SIG-M5 treated with dmso at 0.1 percent for 504 hours (cell line): Measurements from ENCODE around the gene BOK.
"Not testable (repeated sequence)": the region's sequence is repeated elsewhere in the genome, so short reads cannot be mapped to it uniquely, and the experiment has no call there.

Experiments used
- DNase-seq: peaks from one replicate; lab custom pipeline; 2025; ENCODE audit not compliant: unreplicated experiment; lab: John Stamatoyannopoulos, UW

Gene BOK

GRCh38 chr2:241571821-241572620, 13.5 kb downstream of the BOK start:
- DNase-seq: no peak

- DNase-seq: not testable (repeated sequence)
Observed at GRCh38 chr2:241572915-241573651, 14.5 kb downstream of the BOK start.

- no peak for DNase-seq
Observed at GRCh38 chr2:241573741-241574140, 15.2 kb downstream of the BOK start.

GRCh38 chr2:241574911-241575623, 16.5 kb downstream of the BOK start:
- no peak for DNase-seq

GRCh38 chr2:241575624-241576292, 17.2 kb downstream of the BOK start:
- DNase-seq: no peak

- no peak for DNase-seq
Observed at GRCh38 chr2:241576293-241576654, 17.7 kb downstream of the BOK start.

- DNase-seq: no peak
Observed at GRCh38 chr2:241577413-241578122, 19.0 kb downstream of the BOK start.

- no peak for DNase-seq
Observed at GRCh38 chr2:241579281-241579680, 20.7 kb downstream of the BOK start.

GRCh38 chr2:241582328-241582727, 23.8 kb downstream of the BOK start:
- no peak for DNase-seq

- no peak for DNase-seq
Observed at GRCh38 chr2:241582806-241583205, 24.3 kb downstream of the BOK start.

GRCh38 chr2:241584436-241584835, 25.9 kb downstream of the BOK start:
- DNase-seq: peak; percentile 22

GRCh38 chr2:241586564-241587264, 28.2 kb downstream of the BOK start:
- DNase-seq: no peak

GRCh38 chr2:241589863-241590262, 31.3 kb downstream of the BOK start:
- DNase-seq: not testable (repeated sequence)

GRCh38 chr2:241590496-241591455, 32.2 kb downstream of the BOK start:
- DNase-seq: not testable (repeated sequence)

- no peak for DNase-seq
Observed at GRCh38 chr2:241592126-241592845, 33.7 kb downstream of the BOK start.

- DNase-seq: no peak
Observed at GRCh38 chr2:241593271-241593670, 34.7 kb downstream of the BOK start.

GRCh38 chr2:241595600-241596140, 37.1 kb downstream of the BOK start:
- DNase-seq: peak; percentile 18

- no peak for DNase-seq
Observed at GRCh38 chr2:241597561-241597960, 39.0 kb downstream of the BOK start.
